CD8-positive, alpha-beta memory T cell (primary cell): ENCODE measurements around the gene CCDC172. TPM values are rescaled to one million over a fixed set of nuclear protein-coding genes. Genes with fewer than 3 reads are reported as not detected.

Experiments used
- CTCF ChIA-PET: fragments of 350-600 bp; sonication (Branson Sonifier 250); formaldehyde crosslinking; loops from one replicate; lab custom pipeline; 2021; ENCODE audit warnings: antibody characterized with exemption; lab: Charles Lee
- POLR2A ChIA-PET: fragments of 350-600 bp; sonication (Branson Sonifier 250); formaldehyde crosslinking; loops from one replicate; lab custom pipeline; 2021; ENCODE audit warnings: antibody characterized with exemption; lab: Charles Lee
- DNase-seq, 5 donors: peaks; one replicate each; pipeline versions ENCODE4 v3.0.0 to v3.0.0-alpha.2; 2020 to 2022; ENCODE audit warnings: mixed read lengths in 1 of 5
- H3K27ac ChIP-seq: one replicate; pipeline ENCODE4 v1.7.0; 2013; ENCODE audit warnings: low read depth, mild to moderate bottlenecking, low read length, moderate library complexity
- H3K27me3 ChIP-seq: 2 replicates; pipeline ENCODE4 v1.7.0; 2013; ENCODE audit warnings: low read length, mild to moderate bottlenecking; ENCODE audit not compliant: insufficient read depth, poor library complexity, severe bottlenecking
- H3K36me3 ChIP-seq: 2 replicates; pipeline ENCODE4 v1.7.0; 2013; ENCODE audit warnings: mild to moderate bottlenecking, low read length, moderate library complexity; ENCODE audit not compliant: insufficient read depth
- H3K4me1 ChIP-seq: 2 replicates; pipeline ENCODE4 v1.7.0; 2013; ENCODE audit warnings: mild to moderate bottlenecking, low read length, moderate library complexity; ENCODE audit not compliant: insufficient read depth
- H3K4me3 ChIP-seq: 2 replicates; pipeline ENCODE4 v1.7.0; 2013; ENCODE audit warnings: mild to moderate bottlenecking, low read length
- H3K9me3 ChIP-seq: 2 replicates; pipeline ENCODE4 v1.7.0; 2013; ENCODE audit warnings: mild to moderate bottlenecking, low read length
- H3K27ac Mint-ChIP-seq, 8 donors: one replicate each; pipeline ENCODE4 v1.8.0; 2020 to 2021; ENCODE audit warnings: mixed read lengths in 8 of 8, mild to moderate bottlenecking in 6 of 8, inconsistent platforms in 3 of 8, moderate library complexity in 3 of 8
- H3K27me3 Mint-ChIP-seq, 2 donors: one replicate each; pipeline ENCODE4 v1.8.0; 2020 to 2021; ENCODE audit warnings: mixed read lengths in 2 of 2, mild to moderate bottlenecking in 1 of 2, moderate library complexity in 1 of 2
- H3K36me3 Mint-ChIP-seq, 3 donors: one replicate each; pipeline ENCODE4 v1.8.0; 2020 to 2021; ENCODE audit warnings: mixed read lengths in 3 of 3, inconsistent platforms in 1 of 3, mild to moderate bottlenecking in 1 of 3
- H3K4me1 Mint-ChIP-seq, 3 donors: one replicate each; pipeline ENCODE4 v1.8.0; 2020 to 2021; ENCODE audit warnings: mixed read lengths in 3 of 3, inconsistent platforms in 1 of 3, mild to moderate bottlenecking in 1 of 3
- H3K4me3 Mint-ChIP-seq, 7 donors: one replicate each; pipeline ENCODE4 v1.8.0; 2020 to 2021; ENCODE audit warnings: mixed read lengths in 7 of 7, mild to moderate bottlenecking in 6 of 7, moderate library complexity in 4 of 7, inconsistent platforms in 2 of 7
- H3K9me3 Mint-ChIP-seq, 5 donors: one replicate each; pipeline ENCODE4 v1.8.0; 2020 to 2022; ENCODE audit warnings: mixed read lengths in 5 of 5, mild to moderate bottlenecking in 3 of 5, moderate library complexity in 2 of 5, inconsistent platforms in 1 of 5
- polyA plus RNA-seq: library from polyadenylated mRNA; unstranded; fragments of 300-500 nt; fragmentation: Illumina TruSeq; gene quantifications from one replicate; pipeline ENCODE4 v1.2.3, GENCODE V29; 2021
- total RNA-seq, 2 experiments: library from RNA; stranded (reverse); gene quantifications; one replicate each; pipeline ENCODE4 v1.2.3, GENCODE V29; 2021

The CCDC172 gene
- total and polyA plus RNA-seq, 3 experiments from 2014 or later, result not detected

DNA sequence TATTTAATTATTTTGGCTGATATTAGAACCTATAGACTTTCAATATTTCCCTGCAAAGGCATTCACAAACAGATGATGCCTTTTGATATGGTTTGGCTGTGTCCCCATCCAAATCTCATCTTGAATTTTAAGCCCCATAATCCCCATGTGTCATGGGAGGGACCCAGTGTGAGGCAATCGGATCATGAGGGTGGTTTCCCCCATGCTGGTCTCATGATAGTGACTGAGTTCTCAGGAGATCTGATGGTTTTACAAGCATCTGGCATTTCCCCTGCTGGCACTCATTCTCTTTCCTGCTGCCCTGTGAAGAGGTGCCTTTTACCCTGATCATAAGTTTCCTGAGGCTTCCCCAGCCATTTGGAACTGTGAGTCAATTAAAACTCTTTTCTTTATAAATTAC, 94.1 kb downstream of the CCDC172 start:
- ChIA-PET POLR2A (no interaction called here), CTCF (no interaction called here)
- H3K36me3 ChIP-seq, result no peaks in the 10 kb centered on the region
- H3K4me1 ChIP-seq, result no peaks in the 10 kb centered on the region
- no peak for DNase-seq
- peaks cover 0 to 5% (median 0%) of the 10 kb centered on the region in 5 donors for H3K9me3 Mint-ChIP-seq
- H3K27me3 Mint-ChIP-seq, result no peaks in the 10 kb centered on the region
- H3K27me3 ChIP-seq, result no peaks in the 10 kb centered on the region
- H3K36me3 Mint-ChIP-seq, result no peaks in the 10 kb centered on the region
- no peaks in the 10 kb centered on the region for H3K4me1 Mint-ChIP-seq
- H3K27ac ChIP-seq, result no peak overlapping the region
- H3K9me3 ChIP-seq, result no peaks in the 10 kb centered on the region
- H3K27ac Mint-ChIP-seq, result no peak overlapping the region
- H3K4me3 Mint-ChIP-seq, result no peak overlapping the region
- no peak overlapping the region for H3K4me3 ChIP-seq

DNA sequence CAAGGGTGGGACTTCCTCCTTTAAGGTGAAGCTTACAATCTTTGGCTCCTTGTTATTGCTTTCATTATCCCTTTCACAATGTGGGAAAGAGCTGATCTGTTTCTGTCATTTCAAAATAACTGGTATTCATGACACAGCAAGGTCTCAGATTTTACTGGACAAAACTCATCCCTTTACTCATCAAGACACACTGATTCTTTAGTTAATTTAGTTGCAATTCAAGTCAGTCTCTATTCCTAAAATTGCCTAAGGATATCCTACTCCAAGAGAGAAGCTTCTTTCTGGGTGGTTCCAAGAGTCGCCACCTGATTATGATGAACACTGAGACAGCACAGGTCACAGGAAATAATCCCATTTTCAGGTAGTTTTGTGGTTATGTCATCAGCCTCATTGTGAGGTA, 97.6 kb downstream of the CCDC172 start:
- no peak for DNase-seq
- no peaks in the 10 kb centered on the region for H3K27me3 ChIP-seq
- H3K4me1 ChIP-seq, result no peaks in the 10 kb centered on the region
- ChIA-PET CTCF (no interaction called here), POLR2A (no interaction called here)
- no peak overlapping the region for H3K4me3 ChIP-seq
- no peak overlapping the region for H3K4me3 Mint-ChIP-seq
- no peaks in the 10 kb centered on the region for H3K9me3 ChIP-seq
- no peak overlapping the region for H3K27ac Mint-ChIP-seq
- H3K27me3 Mint-ChIP-seq, result no peaks in the 10 kb centered on the region
- no peaks in the 10 kb centered on the region for H3K36me3 Mint-ChIP-seq
- H3K27ac ChIP-seq, result no peak overlapping the region
- H3K9me3 Mint-ChIP-seq, result peaks cover 0 to 5% (median 0%) of the 10 kb centered on the region in 5 donors
- no peaks in the 10 kb centered on the region for H3K4me1 Mint-ChIP-seq
- no peaks in the 10 kb centered on the region for H3K36me3 ChIP-seq

DNA sequence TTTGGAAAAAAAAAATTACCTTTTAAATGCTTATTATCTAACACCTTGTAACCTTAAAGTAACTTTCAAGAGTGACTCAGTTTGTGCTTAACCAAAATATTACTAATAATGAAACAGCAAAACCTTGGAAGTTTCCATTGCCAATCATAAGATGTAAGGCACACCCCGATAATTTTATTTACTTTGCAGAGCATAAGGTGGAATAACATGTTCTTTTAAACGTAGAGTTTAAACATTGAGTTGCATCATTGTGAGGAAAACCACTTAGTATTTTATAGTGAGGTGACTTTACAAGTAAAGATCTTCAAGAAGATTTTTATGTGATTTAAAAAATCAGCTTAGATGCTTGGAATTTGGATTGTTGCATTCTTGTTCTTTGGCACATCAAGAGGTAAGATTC, 103.4 kb downstream of the CCDC172 start, which contains the start of gene PNLIPRP3:
Gene PNLIPRP3 (plus strand): TSS at position 177 of the 400 bp plus-strand sequence. CDS start 166 bp downstream, at position 343.
- Mint-ChIP-seq H3K4me1 (no peaks in the 10 kb centered on the region), H3K36me3 (no peaks in the 10 kb centered on the region), H3K27ac (no peak within 1 kb of the TSS), H3K4me3 (no peak within 1 kb of the TSS), H3K27me3 (no peaks in the 10 kb centered on the region), H3K9me3 (no peaks in the 10 kb centered on the region)
- no peak for DNase-seq
- no peaks in the 10 kb centered on the region for H3K36me3 ChIP-seq
- ChIA-PET CTCF (no interaction called here), POLR2A (no interaction called here)
- H3K4me1 ChIP-seq, result no peaks in the 10 kb centered on the region
- H3K4me3 ChIP-seq, result no peak within 1 kb of the TSS
- H3K27ac ChIP-seq, result no peak within 1 kb of the TSS
- no peaks in the 10 kb centered on the region for H3K9me3 ChIP-seq
- no peaks in the 10 kb centered on the region for H3K27me3 ChIP-seq

DNA sequence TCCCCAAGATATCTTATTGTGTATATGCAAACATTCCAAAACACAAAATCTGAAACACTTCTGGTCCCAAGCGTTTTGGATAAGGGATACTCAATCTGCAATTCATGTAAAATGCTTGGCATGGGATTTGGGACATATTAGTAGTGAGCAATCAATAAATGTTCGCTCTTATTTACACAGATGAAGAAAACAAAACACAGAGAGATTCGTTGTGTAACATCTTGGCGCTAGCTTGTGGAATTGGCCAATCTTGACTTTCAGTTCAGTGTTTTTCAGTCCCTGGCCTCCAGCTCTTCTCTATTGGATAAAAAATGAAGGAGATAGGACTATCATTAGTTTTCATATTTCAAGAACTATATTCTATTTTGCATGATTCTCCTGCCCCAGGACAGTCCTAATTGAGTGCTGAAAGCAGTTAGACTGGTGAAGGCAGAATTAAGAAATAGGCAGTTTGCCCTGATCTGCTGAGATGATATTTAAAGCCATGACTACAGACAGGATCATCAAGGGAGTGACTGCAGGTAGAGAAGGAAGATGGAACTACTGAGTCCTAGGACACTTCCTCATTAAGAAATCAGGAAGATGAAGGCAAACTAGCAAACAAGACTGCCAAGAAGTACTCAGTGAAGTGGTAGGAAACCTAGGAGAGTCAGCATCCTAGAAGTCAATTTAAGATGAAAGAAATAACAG, 105.2 kb downstream of the CCDC172 start:
- Histone ChIP-seq H3K27me3 (no peaks in the 10 kb centered on the region), H3K4me3 (no peak overlapping the region), H3K4me1 (no peaks in the 10 kb centered on the region), H3K36me3 (no peaks in the 10 kb centered on the region), H3K9me3 (no peaks in the 10 kb centered on the region), H3K27ac (no peak overlapping the region)
- POLR2A ChIA-PET, result no interaction called here
- H3K27me3 Mint-ChIP-seq, result no peaks in the 10 kb centered on the region
- DNase-seq, result no peak
- no peak overlapping the region for H3K27ac Mint-ChIP-seq
- no peak overlapping the region for H3K4me3 Mint-ChIP-seq
- no peaks in the 10 kb centered on the region for H3K9me3 Mint-ChIP-seq
- no peaks in the 10 kb centered on the region for H3K4me1 Mint-ChIP-seq
- H3K36me3 Mint-ChIP-seq, result no peaks in the 10 kb centered on the region
- CTCF ChIA-PET, result no interaction called here

Other genes starting within 250 kb of the CCDC172 start
- not detected for gene GFRA1, start 51.2 kb upstream of the CCDC172 start, total RNA-seq
- not detected for gene GFRA1, start 51.2 kb upstream of the CCDC172 start, polyA plus RNA-seq
- gene PNLIPRP3, start 103.4 kb downstream of the CCDC172 start, total RNA-seq, result not detected
- gene PNLIPRP3, start 103.4 kb downstream of the CCDC172 start, polyA plus RNA-seq, result not detected
- not detected for gene PNLIP, start 221.5 kb downstream of the CCDC172 start, total RNA-seq
- not detected for gene PNLIP, start 221.5 kb downstream of the CCDC172 start, polyA plus RNA-seq